H1 (cell line): ENCODE results near the gene ZSWIM9.

Source experiments
- BACH1 ChIP-seq: IDR thresholded peaks from 2 replicates; pipeline ENCODE4 v1.6.1; 2012; ENCODE audit warnings: low read length, improper control_type of control experiment
- CHD1 ChIP-seq: IDR thresholded peaks from 2 replicates; pipeline ENCODE4 v1.6.1; 2012; ENCODE audit warnings: low read depth, low read length, improper control_type of control experiment
- CTCF ChIP-seq, 3 experiments: IDR thresholded peaks; 1 replicate in 2 of 3; 2 replicates in 1 of 3; pipeline versions ENCODE4 v1.5.1 to v1.6.1; 2011; ENCODE audit warnings: low read length in 3 of 3, mild to moderate bottlenecking in 3 of 3, inconsistent platforms in 2 of 3, low read depth in 1 of 3, moderate library complexity in 1 of 3; ENCODE audit not compliant: insufficient read depth in 1 of 3; ENCODE audit errors: control extremely low read depth in 1 of 3
- EGR1 ChIP-seq: IDR thresholded peaks from 2 replicates; pipeline ENCODE4 v1.6.1; 2011; ENCODE audit warnings: low read depth, low read length, borderline replicate concordance
- GABPA ChIP-seq: IDR thresholded peaks from 2 replicates; pipeline ENCODE4 v1.6.1; 2011; ENCODE audit warnings: mild to moderate bottlenecking, low read length, moderate library complexity, borderline replicate concordance; ENCODE audit not compliant: insufficient read depth
- POLR2A ChIP-seq, 2 experiments: IDR thresholded peaks; 1 replicate in 1 of 2; 2 replicates in 1 of 2; pipeline ENCODE4 v1.6.1; 2011; ENCODE audit warnings: low read depth in 2 of 2, low read length in 2 of 2, mild to moderate bottlenecking in 2 of 2; ENCODE audit errors: control extremely low read depth in 1 of 2
- SUZ12 ChIP-seq: fragments of 200-600 bp; sonication (generic); IDR thresholded peaks from 2 replicates; pipeline ENCODE4 v1.6.1; 2012; ENCODE audit warnings: mild to moderate bottlenecking, inconsistent platforms, low read length, moderate library complexity, mixed read lengths
- TEAD4 ChIP-seq: IDR thresholded peaks from 2 replicates; pipeline ENCODE4 v1.6.1; 2012; ENCODE audit warnings: low read depth, low read length, inconsistent platforms, mixed read lengths
- TF ChIP-seq, protein P1 (sequence below): IDR thresholded peaks from 2 replicates; pipeline ENCODE4 v1.6.1; 2012; ENCODE audit warnings: low read length, inconsistent platforms

GRCh38 chr19:48221628-48222027 lies 51.1 kb downstream of the ZSWIM9 start:
- TF ChIP-seq BACH1: no peak
- no peak for TF ChIP-seq TEAD4
- no peak for TF ChIP-seq CTCF (IDR thresholded peaks at IDR 0.05; ENCODE audit: control extremely low read depth in 1 of 3, insufficient read depth in 1 of 3, low read depth in 1 of 3, low read length in 3 of 3)
- TF ChIP-seq, protein P1, sequence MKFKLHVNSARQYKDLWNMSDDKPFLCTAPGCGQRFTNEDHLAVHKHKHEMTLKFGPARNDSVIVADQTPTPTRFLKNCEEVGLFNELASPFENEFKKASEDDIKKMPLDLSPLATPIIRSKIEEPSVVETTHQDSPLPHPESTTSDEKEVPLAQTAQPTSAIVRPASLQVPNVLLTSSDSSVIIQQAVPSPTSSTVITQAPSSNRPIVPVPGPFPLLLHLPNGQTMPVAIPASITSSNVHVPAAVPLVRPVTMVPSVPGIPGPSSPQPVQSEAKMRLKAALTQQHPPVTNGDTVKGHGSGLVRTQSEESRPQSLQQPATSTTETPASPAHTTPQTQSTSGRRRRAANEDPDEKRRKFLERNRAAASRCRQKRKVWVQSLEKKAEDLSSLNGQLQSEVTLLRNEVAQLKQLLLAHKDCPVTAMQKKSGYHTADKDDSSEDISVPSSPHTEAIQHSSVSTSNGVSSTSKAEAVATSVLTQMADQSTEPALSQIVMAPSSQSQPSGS: no peak
- no peak for TF ChIP-seq POLR2A (IDR thresholded peaks at IDR 0.05; ENCODE audit: control extremely low read depth in 1 of 2, low read depth in 2 of 2, low read length in 2 of 2)
- no peak for TF ChIP-seq GABPA
- TF ChIP-seq SUZ12: no peak
- TF ChIP-seq CHD1: no peak
- no peak for TF ChIP-seq EGR1
